Smooth muscle cell (in vitro differentiated cells): ENCODE results near the gene SCP2D1. TPM values are rescaled to one million over a fixed set of nuclear protein-coding genes. Genes with fewer than 3 reads are reported as not detected.

Experiments
- DNase-seq: peaks from one replicate; lab custom pipeline; 2025; ENCODE audit not compliant: unreplicated experiment; lab: John Stamatoyannopoulos, UW
- H2AFZ ChIP-seq: fragments of 200-600 bp; sonication (generic); 2 replicates; pipeline ENCODE4 v1.6.0; 2016; ENCODE audit warnings: antibody characterized with exemption, low read depth, mild to moderate bottlenecking
- H3F3A ChIP-seq: fragments of 200-600 bp; sonication (generic); 2 replicates; pipeline ENCODE4 v1.6.0; 2017; ENCODE audit warnings: antibody characterized with exemption, low read depth
- H3K27ac ChIP-seq: fragments of 200-600 bp; sonication (generic); 2 replicates; pipeline ENCODE4 v1.5.1; 2016; ENCODE audit warnings: low read depth, mild to moderate bottlenecking
- H3K27me3 ChIP-seq: fragments of 200-600 bp; sonication (generic); 2 replicates; pipeline ENCODE4 v1.6.1; 2016; ENCODE audit warnings: low read depth, mild to moderate bottlenecking
- H3K36me3 ChIP-seq: fragments of 200-600 bp; sonication (generic); 2 replicates; pipeline ENCODE4 v1.5.1; 2016; ENCODE audit warnings: low read depth
- H3K4me1 ChIP-seq: fragments of 200-600 bp; sonication (generic); 2 replicates; pipeline ENCODE4 v1.5.1; 2016; ENCODE audit warnings: low read depth
- H3K4me2 ChIP-seq: fragments of 200-600 bp; sonication (generic); 2 replicates; pipeline ENCODE4 v1.6.0; 2016; ENCODE audit warnings: mild to moderate bottlenecking
- H3K4me3 ChIP-seq: fragments of 200-600 bp; sonication (generic); 2 replicates; pipeline ENCODE4 v1.5.1; 2016; ENCODE audit warnings: mild to moderate bottlenecking
- H3K79me2 ChIP-seq: fragments of 200-600 bp; sonication (generic); 2 replicates; pipeline ENCODE4 v1.6.0; 2016; ENCODE audit warnings: low read depth, mild to moderate bottlenecking
- H3K9ac ChIP-seq: fragments of 200-600 bp; sonication (generic); 2 replicates; pipeline ENCODE4 v1.6.0; 2016; ENCODE audit warnings: low read depth
- H3K9me3 ChIP-seq: fragments of 200-600 bp; sonication (generic); replicated peaks from 2 replicates; pipeline ENCODE4 v1.5.1; 2016; ENCODE audit warnings: low read depth
- H4K20me1 ChIP-seq: fragments of 200-600 bp; sonication (generic); 2 replicates; pipeline ENCODE4 v1.6.0; 2016; ENCODE audit warnings: low read depth
- CTCF ChIP-seq: fragments of 200-600 bp; sonication (generic); IDR thresholded peaks from 2 replicates; pipeline ENCODE4 v1.5.1; 2017; ENCODE audit warnings: borderline replicate concordance, mild to moderate bottlenecking, antibody characterized with exemption; ENCODE audit not compliant: insufficient read depth, poor library complexity, severe bottlenecking
- WGBS: methylation state at CpG from one replicate; pipeline ENCODE4 v1.1.7; 2016; ENCODE audit warnings: low lambda C conversion rate; 5-methylcytosine and 5-hydroxymethylcytosine counted together
- polyA plus RNA-seq: library from polyadenylated mRNA; unstranded; fragments of >200 nt; fragmentation: Nextera tagmentation; extraction: Ambion mirVana; gene quantifications from 2 replicates; pipeline ENCODE4 v1.2.1, GENCODE V29; 2016
- total RNA-seq: library from RNA; depleted of rRNA; stranded (reverse); fragments of >200 nt; gene quantifications from 2 replicates; pipeline ENCODE4 v1.2.3, GENCODE V29; 2014

The SCP2D1 gene
- total and polyA plus RNA-seq, 2 experiments from 2014 or later = not detected

- H3K27ac ChIP-seq = no peak overlapping the region
- H4K20me1 ChIP-seq = no peaks in the 10 kb centered on the region
- no peak for TF ChIP-seq CTCF
- H3K27me3 ChIP-seq = no peaks in the 10 kb centered on the region
- H3K4me3 ChIP-seq = no peak overlapping the region
- H3K4me2 ChIP-seq = no peak overlapping the region
- no peak overlapping the region for H2AFZ ChIP-seq
- 87% methylated on average over 3 of the region's 3 CpGs for WGBS
- no peaks in the 10 kb centered on the region for H3K79me2 ChIP-seq
- H3K4me1 ChIP-seq = peaks cover 19% of the 10 kb centered on the region
- H3K9ac ChIP-seq = no peak overlapping the region
- peaks cover 11% of the 10 kb centered on the region for H3F3A ChIP-seq
- H3K36me3 ChIP-seq = no peaks in the 10 kb centered on the region
- no peak for DNase-seq
- no peaks in the 10 kb centered on the region for H3K9me3 ChIP-seq
Measured at GRCh38 chr20:18835466-18836256, 22.1 kb downstream of the SCP2D1 start.

GRCh38 chr20:18837718-18838117, 24.1 kb downstream of the SCP2D1 start:
- peaks cover 6% of the 10 kb centered on the region for H3K4me1 ChIP-seq
- no peaks in the 10 kb centered on the region for H3K36me3 ChIP-seq
- no peaks in the 10 kb centered on the region for H3K79me2 ChIP-seq
- no peak for TF ChIP-seq CTCF
- no peak overlapping the region for H3K9ac ChIP-seq
- H3K9me3 ChIP-seq = no peaks in the 10 kb centered on the region
- H4K20me1 ChIP-seq = no peaks in the 10 kb centered on the region
- H3K27ac ChIP-seq = no peak overlapping the region
- H3K4me2 ChIP-seq = no peak overlapping the region
- no peaks in the 10 kb centered on the region for H3K27me3 ChIP-seq
- no peak for DNase-seq
- no peak overlapping the region for H3K4me3 ChIP-seq
- WGBS = 91% methylated on average over 3 of the region's 3 CpGs
- H3F3A ChIP-seq = peaks cover 3% of the 10 kb centered on the region
- H2AFZ ChIP-seq = no peak overlapping the region

GRCh38 chr20:18839507-18840247, 26.1 kb downstream of the SCP2D1 start:
- no peaks in the 10 kb centered on the region for H4K20me1 ChIP-seq
- H3F3A ChIP-seq = peaks cover 3% of the 10 kb centered on the region
- TF ChIP-seq CTCF = no peak
- H3K4me2 ChIP-seq = no peak overlapping the region
- 75% methylated on average over 6 of the region's 6 CpGs for WGBS
- peaks cover 4% of the 10 kb centered on the region for H3K4me1 ChIP-seq
- no peaks in the 10 kb centered on the region for H3K27me3 ChIP-seq
- H3K79me2 ChIP-seq = no peaks in the 10 kb centered on the region
- H3K9me3 ChIP-seq = no peaks in the 10 kb centered on the region
- H3K9ac ChIP-seq = no peak overlapping the region
- H3K4me3 ChIP-seq = no peak overlapping the region
- no peak overlapping the region for H2AFZ ChIP-seq
- H3K36me3 ChIP-seq = no peaks in the 10 kb centered on the region
- H3K27ac ChIP-seq = no peak overlapping the region
- no peak for DNase-seq
